ENCODE results near the gene GRIK5.

The GRIK5 gene

GRCh38 chr19:41998246-41999020 lies 71.6 kb downstream of the GRIK5 start:
- TF ChIP-seq CTCF (IDR thresholded peaks at IDR 0.05; ENCODE audit: low read depth, low read length) = peak; percentile 74
- DNase-seq (ENCODE audit: extremely low read depth, low read depth) = no peak

- DNase-seq (ENCODE audit: extremely low read depth, low read depth) = no peak
These were observed 72.2 kb downstream of the GRIK5 start for GRCh38 chr19:41997851-41998229.

GRCh38 chr19:41997121-41997850 lies 72.7 kb downstream of the GRIK5 start:
- no peak for TF ChIP-seq CTCF (IDR thresholded peaks at IDR 0.05; ENCODE audit: low read depth, low read length)
- no peak for DNase-seq (ENCODE audit: extremely low read depth, low read depth)

More at GRCh38 chr19:41997851-41998229, 72.2 kb downstream of the GRIK5 start:
- no peak for TF ChIP-seq CTCF (IDR thresholded peaks at IDR 0.05; ENCODE audit: low read depth, low read length)

- DNase-seq (ENCODE audit: extremely low read depth, low read depth) = no peak
- TF ChIP-seq CTCF (IDR thresholded peaks at IDR 0.05; ENCODE audit: low read depth, low read length) = no peak
These were observed 73.8 kb downstream of the GRIK5 start for GRCh38 chr19:41995959-41996797.

- no peak for DNase-seq (ENCODE audit: extremely low read depth, low read depth)
- no peak for TF ChIP-seq CTCF (IDR thresholded peaks at IDR 0.05; ENCODE audit: low read depth, low read length)
These were observed 74.7 kb downstream of the GRIK5 start for GRCh38 chr19:41994994-41995958.

GRCh38 chr19:41994521-41994971 lies 75.5 kb downstream of the GRIK5 start:
- DNase-seq (ENCODE audit: extremely low read depth, low read depth) = no peak
- no peak for TF ChIP-seq CTCF (IDR thresholded peaks at IDR 0.05; ENCODE audit: low read depth, low read length)
